Measurements from ENCODE around the gene PLRG1.

Gene PLRG1

GRCh38 chr4:154573190-154573870, 23.1 kb upstream of the PLRG1 start:
- DNase-seq (ENCODE audit: low spot score), result no peak

GRCh38 chr4:154569584-154569983, 19.4 kb upstream of the PLRG1 start:
- DNase-seq (ENCODE audit: low spot score), result no peak

GRCh38 chr4:154569028-154569427, 18.8 kb upstream of the PLRG1 start:
- no peak for DNase-seq (ENCODE audit: low spot score)

GRCh38 chr4:154566639-154567204, 16.5 kb upstream of the PLRG1 start:
- DNase-seq (ENCODE audit: low spot score), result no peak

GRCh38 chr4:154565704-154566103, 15.5 kb upstream of the PLRG1 start:
- no peak for DNase-seq (ENCODE audit: low spot score)

GRCh38 chr4:154564311-154564710, 14.1 kb upstream of the PLRG1 start:
- no peak for DNase-seq (ENCODE audit: low spot score)

- DNase-seq (ENCODE audit: low spot score), result no peak
Measured at GRCh38 chr4:154562697-154563254, 12.6 kb upstream of the PLRG1 start, which contains the start of gene FGB. TSS of gene FGB (plus strand) at chr4:154563011. CDS start at chr4:154563019, 8 bp downstream.

GRCh38 chr4:154560824-154561231, 10.6 kb upstream of the PLRG1 start:
- DNase-seq (ENCODE audit: low spot score), result no peak

GRCh38 chr4:154560419-154560801, 10.2 kb upstream of the PLRG1 start:
- DNase-seq (ENCODE audit: low spot score), result no peak

- no peak for DNase-seq (ENCODE audit: low spot score)
Measured at GRCh38 chr4:154559494-154560418, 9.6 kb upstream of the PLRG1 start.

- DNase-seq (ENCODE audit: low spot score), result no peak
Measured at GRCh38 chr4:154559141-154559493, 8.9 kb upstream of the PLRG1 start.

- DNase-seq (ENCODE audit: low spot score), result peak; percentile 81
Measured at GRCh38 chr4:154551872-154552686, 1.9 kb upstream of the PLRG1 start.

- DNase-seq (ENCODE audit: low spot score), result no peak
Measured at GRCh38 chr4:154545689-154546088, 4.5 kb downstream of the PLRG1 start.

- DNase-seq (ENCODE audit: low spot score), result no peak
Measured at GRCh38 chr4:154542271-154542879, 7.8 kb downstream of the PLRG1 start.

- no peak for DNase-seq (ENCODE audit: low spot score)
Measured at GRCh38 chr4:154534296-154534695, 15.9 kb downstream of the PLRG1 start.

GRCh38 chr4:154529728-154530519, 20.3 kb downstream of the PLRG1 start:
- DNase-seq (ENCODE audit: low spot score), result no peak

- DNase-seq (ENCODE audit: low spot score), result no peak
Measured at GRCh38 chr4:154528869-154529268, 21.3 kb downstream of the PLRG1 start.

GRCh38 chr4:154527308-154527707, 22.9 kb downstream of the PLRG1 start:
- no peak for DNase-seq (ENCODE audit: low spot score)

- DNase-seq (ENCODE audit: low spot score), result no peak
Measured at GRCh38 chr4:154526151-154526550, 24.0 kb downstream of the PLRG1 start.

- DNase-seq (ENCODE audit: low spot score), result no peak
Measured at GRCh38 chr4:154521607-154522006, 28.6 kb downstream of the PLRG1 start.

GRCh38 chr4:154519214-154519613, 31.0 kb downstream of the PLRG1 start:
- DNase-seq (ENCODE audit: low spot score), result no peak
